HG03066 (cell line): ENCODE results near the gene SCN3A.

ENCODE experiments used
- ATAC-seq: cut with Tn5 transposase; IDR thresholded peaks from one replicate; pipeline ENCODE4 v1.9.1; 2021; ENCODE audit warnings: low read depth; ENCODE audit not compliant: unreplicated experiment

SCN3A gene

DNA sequence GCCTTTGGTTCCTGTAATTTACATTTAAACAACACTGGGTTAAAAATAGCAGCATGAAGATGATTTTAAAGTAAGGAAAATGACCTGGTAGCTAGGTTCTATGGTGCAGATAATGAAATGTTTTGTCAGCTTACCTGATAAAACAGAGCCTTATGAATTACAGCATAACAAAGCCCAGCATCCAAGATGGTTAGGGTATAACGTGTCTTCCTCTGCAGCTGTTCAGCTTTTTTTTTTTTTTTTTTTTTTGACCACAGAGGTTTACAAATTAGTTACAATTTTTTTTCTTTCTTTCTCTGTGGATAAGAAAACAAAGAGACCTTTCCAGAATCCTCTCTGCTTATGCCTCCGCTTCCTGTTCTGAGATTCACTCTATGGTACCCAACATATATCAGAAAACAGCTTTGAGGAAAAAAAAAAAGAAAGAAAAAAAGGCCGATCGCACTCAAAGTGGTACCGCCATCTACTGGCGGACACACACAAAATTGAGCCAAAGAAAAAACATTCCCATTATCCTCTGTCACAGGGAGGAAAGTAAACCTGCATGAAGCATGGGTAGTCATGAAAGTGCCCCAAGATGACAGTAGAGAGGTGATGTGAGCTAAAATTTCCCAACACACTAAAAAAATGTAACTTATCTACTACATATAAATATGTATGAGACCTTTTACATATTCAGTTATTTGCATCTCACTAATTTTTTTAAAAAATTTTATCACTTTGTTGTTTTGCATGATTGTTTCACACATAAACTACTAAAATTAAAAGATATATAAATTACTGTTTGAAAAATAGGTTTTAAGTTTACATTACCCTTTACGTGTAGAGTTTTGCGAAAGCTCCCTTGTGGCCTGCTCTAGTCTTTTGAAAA lies at the start of gene SCN3A:
SCN3A (minus strand) TSS at position 362 of the 871 bp plus-strand sequence. CDS start 27,656 bp downstream, outside the sequence.
- ATAC-seq = peak; percentile 55

DNA sequence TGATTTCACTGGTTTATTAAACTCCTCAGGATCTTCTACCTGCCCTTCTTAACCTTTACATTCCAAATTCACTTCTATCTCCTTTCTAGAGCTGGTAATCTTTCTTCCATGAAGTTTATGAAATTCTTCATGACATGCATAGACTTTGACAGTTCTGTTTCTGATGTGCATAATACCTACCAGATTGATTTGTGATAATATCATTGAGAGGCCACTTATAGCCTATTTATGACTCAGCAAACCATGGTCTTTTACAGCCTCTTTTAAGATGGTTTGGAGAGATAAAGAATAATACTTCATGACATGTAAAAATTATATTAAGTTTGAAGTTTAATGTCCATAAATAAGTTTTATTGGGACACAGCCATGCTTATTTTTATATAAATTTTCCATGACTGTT lies 49.3 kb upstream of the SCN3A start:
- no peak for ATAC-seq

DNA sequence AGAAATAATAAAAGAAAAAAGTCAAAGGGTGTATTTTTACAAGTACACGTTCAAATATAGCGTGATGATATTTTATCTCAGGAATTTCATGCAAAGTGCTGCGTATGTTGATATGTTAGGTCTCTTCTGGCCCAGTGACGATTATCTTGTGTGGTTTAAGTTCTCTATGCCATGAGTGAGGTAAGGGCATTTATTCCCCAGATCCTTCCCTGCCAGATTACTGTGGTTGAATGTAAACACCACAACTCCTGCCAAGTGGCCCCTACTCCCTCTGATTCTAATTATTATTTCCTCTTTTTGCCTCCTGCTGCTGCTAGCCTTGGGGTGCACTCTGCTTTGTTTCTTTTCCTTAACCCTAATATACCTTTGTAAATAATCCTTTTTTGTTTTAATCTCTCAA lies 47.5 kb upstream of the SCN3A start:
- no peak for ATAC-seq

DNA sequence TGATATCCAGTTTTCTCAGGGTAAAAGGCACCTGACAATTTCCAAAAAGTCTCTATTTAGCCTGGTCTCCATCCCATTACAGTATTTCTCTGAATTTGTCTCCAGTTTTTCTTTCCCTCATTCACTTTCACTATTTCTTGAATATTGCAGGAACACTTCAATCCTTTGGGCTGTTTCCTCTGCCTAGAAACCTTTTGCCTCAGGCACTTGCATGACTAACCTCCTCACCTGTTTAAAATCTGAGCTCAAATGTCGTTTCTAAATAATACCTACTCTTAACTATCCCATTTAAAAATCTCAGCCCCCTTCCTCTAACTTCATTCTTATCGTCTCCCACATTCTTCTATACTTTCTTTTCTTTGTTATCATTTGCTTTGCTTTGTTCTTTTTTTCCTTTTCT lies 44.4 kb upstream of the SCN3A start:
- no peak for ATAC-seq

DNA sequence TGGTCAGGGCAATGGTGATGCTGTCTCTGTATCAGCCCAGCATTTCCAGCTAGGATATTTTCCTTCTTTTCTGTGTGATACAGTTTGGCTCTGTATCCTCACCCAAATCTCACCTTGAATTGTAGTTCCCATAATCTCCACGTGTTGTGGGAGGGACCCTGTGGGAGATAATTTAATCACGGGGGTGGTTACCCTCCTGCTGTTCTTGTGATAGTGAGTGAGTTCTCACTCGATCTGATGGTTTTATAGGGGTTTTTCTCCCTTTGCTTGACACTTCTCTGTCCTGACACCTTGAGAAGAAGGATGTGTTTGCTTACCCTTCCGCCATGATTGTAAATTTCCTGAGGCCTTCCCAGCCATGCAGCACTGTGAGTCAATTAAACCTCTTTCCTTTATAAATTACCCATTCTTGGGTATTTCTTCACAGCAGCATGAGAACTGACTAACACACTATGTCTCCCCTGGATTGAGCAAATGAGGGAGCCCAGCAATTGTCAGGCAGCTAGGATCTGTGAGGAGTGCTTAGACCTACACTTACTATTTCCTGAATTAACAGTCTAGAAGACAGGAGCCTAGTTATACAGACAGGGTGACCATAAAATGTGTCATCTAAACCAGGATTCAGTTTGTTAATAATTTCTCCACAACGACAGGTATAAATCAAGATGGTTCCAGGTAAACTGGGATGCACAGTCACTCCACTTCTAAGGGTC lies 41.4 kb upstream of the SCN3A start:
- no peak for ATAC-seq

DNA sequence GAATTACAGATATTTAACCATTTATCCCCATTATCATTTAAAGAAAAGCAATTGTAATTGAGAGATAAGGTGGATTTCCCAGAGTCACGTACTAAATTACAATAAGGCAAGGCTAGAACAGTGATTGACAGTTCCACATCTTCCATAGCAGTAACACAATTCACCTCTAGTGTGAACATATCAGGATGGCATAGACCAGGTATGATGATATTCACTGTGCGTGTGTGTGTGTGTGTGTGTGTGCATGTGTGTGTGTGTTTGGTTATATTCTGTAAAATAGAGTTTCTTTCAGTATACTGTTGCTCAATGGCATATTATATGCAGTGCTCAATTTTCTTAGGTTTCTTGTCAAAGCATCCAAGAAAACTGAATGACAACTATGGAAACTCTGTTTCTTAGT lies 37.1 kb upstream of the SCN3A start:
- no peak for ATAC-seq

DNA sequence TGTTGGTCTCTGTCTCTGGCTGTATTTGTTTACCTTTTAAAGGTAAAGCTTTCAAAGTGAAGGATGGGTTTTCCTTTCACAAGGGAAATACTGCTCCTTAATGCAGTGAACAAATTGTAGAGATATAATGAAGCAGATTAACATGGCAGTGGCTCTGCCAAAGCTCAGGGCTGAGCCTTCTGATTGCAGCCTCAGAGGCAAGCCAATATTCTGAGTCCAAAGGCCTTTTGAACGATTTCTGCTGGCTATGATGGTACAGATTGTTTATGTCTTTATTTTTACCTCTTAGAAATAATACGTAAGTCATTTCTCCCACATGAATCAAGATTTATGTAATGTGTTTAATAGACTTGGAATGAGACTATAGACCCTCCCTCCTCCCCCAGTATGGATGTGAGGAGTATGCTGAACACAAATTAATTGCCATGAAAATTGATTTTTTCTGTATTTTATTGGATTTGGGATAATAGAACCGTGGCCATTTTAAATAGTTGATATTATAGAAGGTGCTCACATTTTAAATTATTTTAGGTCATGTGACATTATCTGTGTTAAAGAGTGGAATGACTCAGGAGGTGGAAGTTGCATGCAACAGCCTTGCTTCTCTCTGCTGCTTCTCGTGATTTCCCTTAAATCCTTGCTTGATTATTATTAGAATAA lies 36.1 kb upstream of the SCN3A start:
- ATAC-seq = no peak

DNA sequence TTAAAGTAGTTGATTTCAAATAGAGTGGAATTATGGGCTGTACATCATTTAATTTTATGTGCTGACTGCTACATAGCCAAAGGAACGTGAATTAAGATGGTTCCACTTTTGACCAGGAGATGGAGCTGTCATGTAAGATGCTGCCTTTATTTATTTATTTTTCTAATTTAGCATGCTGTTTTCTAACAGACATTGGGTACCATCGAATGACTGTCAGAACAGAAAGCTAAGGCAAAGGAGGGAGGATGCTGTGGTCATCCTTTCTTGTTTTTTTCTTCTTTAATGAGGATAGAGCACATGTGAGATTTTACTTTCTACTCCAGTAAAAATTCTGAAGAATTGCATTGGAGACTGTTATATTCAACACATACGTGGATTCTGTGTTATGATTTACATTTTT lies 35.4 kb upstream of the SCN3A start, which contains the start of gene SCN2A:
SCN2A (plus strand) TSS at position 185 of the 400 bp plus-strand sequence. CDS start 56,410 bp downstream, outside the sequence.
- ATAC-seq = peak; percentile 66

DNA sequence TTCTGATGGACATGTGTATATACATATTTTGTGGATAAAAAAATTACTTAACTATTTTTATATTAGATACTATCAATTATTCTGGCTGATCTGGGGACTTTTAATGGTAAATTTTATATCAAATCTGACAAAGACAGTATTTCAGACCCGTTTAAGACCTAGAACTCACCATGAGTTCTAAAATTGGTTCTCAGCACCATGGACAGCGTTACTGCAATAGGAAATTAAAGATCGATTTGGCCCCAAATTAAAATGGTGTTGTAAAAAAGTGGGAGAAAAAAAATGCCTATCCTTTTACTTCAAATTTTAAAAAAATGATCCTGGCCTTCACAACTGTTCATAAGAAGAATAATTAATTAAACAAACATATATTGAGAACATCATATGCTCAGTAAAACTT lies 34.4 kb upstream of the SCN3A start:
- ATAC-seq = no peak

DNA sequence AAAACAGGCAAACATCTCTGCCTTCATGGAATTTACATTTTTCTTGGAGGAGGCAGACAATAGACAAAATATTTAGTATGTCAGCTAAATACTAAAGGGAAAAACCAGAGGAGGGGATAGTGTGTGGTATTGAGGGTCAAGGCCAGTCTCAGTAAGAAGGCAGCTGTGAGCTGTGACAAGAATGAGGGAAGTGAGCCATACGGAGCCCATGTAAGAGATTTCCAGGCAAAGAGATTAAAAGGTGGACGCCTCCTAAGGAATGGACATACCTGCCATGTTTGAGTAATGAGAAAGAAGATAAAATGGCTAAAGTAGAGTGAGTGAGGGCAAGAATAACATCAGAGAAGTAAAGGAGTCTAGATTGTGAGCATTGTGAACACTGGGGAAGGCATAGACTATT lies 33.2 kb upstream of the SCN3A start:
- ATAC-seq = no peak

DNA sequence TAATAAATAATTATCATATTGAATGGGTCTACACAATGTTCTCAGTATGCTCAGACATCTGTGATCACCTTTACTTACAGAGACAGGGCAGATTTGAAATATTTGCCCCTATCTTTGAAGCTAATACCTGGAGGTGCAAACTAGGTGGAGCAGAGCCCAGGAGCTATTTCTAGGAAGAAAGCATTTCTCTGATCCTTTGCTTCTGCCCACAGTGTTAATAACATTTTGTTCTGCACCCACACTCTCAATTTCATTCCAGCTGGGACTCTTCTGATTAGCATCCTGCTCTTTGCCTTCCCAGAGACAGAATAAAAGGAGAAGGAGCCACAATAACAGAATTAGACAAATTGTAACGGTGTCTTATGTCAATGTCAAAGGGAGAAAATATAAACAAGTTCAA lies 23.7 kb upstream of the SCN3A start:
- ATAC-seq = no peak

DNA sequence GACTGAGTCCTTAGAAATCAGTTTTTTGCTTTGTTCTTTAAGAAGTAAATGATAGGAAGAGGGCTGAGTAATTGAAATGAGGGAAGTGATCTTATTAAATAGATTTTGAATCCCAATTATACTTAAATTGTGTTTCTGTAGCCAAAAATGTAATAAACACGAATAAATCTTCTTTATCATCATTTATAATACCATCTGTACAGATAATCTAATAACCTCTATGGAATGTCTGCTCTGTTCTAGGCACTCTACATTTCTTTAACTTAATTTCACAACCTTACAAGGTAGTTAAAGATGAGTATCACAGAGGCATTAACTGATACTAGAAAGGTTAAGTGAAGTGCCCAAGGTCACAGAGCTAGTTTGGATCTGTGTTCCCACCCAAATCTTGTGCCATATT lies 21.1 kb upstream of the SCN3A start:
- no peak for ATAC-seq

DNA sequence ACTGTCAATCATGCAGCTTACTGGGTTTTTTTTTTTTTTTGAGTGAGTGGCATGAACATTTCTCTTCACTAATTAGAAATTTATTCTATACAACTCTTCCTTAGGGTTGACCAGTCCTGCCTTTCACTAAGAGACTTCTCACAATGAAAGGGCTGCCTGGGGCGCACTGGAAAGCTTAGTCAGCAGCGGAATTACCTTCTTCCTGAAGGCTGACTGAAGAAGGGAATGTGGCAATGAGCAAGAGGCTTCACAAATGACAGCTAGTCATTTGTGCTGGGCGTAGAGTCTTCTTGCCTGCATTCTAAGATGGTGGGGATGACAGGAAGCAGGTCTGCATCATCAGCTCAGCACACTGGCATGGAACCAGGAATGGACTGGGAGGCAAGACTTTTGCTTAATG lies 15.6 kb upstream of the SCN3A start:
- no peak for ATAC-seq

DNA sequence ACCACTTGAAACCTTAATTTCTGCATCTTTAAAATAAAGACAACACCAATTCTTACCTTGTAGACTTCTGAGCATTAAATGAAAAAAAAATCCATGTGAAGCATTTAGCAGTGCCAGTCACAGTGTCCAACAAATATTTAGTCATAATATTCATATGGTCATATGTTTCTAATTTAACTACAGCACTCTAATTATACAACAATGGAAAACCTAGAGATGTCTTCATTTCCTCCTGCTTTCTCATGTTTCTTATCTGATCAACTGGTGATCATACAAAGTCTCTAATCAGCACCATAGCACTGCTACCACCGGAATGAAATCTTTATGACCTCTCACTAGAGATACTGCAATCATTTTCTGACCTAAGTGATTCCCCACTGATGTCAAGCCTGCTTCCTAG lies 10.2 kb upstream of the SCN3A start:
- no peak for ATAC-seq

DNA sequence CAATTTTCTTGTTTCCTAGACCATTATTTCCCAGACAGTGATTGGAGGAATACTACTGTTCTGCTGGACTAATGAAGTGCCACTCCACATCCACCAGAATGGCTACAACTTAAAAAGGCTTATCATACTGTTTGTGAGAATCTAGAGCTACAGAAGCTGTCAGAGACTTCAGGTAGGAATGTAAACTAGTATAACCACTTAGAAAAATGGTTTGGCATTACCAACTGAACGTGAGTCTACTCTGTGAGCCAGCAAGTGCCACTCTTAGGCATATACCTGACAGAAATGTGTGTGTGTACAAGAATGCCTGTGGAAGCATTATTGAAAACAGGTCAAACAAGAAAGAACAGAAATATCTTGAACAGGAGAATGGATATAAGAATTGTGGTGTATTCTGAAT lies 4.2 kb upstream of the SCN3A start:
- ATAC-seq = no peak

DNA sequence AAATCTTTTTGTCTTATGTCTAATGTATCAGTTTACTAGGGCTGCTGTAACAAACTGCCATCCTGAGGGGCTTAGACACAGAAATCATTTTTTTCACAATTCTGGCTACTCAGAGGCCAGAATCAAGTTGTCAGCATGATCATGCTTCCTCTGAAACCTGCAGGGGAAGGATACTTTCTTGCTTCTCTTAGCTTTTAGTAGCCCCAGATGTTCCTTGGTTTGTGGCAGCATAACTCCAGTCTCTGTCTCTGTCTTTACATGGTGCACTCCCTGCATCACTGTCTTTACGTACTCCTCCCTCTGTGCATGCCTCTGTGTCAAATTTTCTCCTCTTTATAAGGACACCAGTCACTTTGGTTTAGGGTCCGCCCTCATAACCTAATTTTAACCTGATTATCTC lies 2.0 kb upstream of the SCN3A start:
- ATAC-seq = no peak

DNA sequence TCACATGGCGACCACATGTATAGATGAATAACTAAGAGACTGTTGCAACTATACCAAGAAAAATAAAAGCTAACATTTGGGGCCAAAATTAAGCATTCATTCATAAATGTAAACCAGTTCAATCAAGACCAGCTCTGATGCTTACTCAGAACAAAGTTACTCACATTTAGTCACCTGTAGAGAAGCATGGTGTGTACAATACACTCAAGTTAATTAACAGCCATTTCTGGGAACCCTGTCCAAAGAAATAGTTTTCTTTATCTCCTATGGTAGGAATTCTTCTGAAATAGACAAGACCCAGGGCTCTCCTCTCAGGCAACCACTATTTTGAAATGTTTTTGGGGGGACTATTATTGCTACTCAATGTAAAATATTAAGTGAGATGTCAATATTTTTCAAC lies 1.6 kb downstream of the SCN3A start:
- ATAC-seq = no peak

DNA sequence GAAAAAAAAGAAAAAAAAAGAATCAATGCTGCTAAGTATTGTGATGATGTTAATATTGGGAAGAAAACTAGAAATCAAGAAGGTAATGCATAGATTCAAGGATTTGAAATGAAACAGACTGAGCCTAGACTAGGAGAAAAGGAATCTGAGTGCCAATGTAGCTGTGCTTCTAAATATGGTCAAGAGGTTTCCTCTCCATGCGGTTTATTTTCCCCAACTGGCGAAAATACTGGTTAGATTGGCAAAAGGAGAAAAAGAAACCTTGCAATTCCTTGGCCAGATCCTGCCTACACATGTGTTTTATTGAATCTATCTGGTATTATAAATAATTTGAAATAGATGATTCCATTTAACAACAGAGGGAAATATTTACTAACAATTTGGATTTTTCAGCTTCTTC lies 5.7 kb downstream of the SCN3A start:
- no peak for ATAC-seq

DNA sequence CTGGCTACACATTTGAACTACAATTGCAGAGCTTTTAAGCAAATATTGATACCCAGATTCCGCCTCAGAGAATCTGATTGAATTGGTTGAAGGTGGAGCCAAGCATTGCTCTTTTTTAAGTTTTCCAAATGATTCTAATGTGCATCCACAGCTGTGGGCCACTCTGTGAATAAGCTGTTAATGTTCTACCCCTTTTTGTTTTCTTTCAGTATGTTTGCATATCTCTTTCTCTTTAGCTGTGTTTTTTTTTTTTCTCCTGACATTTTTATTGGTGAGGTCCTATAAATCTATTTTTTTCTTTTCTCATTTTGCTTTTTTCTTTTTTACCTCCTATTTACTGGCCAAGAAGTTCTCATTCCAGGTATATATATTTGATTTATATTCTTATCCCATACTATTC lies 6.5 kb downstream of the SCN3A start:
- ATAC-seq = no peak

DNA sequence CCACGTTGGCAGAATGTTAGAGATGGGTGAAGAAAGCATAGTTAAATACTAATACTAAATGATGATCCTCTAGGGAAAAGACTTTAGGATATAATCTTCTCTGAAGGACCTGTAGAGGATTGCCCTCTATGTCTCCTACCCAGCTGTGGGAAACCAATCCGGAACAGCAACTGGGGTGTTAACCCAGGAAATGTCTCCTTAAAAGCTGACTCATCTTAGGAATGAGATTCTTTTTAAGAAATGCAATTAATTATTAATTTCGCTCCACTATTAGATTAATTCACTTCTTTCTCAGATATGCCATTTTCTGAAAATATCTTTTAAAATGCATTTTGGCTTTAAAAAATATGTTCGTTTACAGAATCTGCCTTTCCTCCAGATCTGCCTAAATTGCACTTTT lies 7.4 kb downstream of the SCN3A start:
- ATAC-seq = no peak

DNA sequence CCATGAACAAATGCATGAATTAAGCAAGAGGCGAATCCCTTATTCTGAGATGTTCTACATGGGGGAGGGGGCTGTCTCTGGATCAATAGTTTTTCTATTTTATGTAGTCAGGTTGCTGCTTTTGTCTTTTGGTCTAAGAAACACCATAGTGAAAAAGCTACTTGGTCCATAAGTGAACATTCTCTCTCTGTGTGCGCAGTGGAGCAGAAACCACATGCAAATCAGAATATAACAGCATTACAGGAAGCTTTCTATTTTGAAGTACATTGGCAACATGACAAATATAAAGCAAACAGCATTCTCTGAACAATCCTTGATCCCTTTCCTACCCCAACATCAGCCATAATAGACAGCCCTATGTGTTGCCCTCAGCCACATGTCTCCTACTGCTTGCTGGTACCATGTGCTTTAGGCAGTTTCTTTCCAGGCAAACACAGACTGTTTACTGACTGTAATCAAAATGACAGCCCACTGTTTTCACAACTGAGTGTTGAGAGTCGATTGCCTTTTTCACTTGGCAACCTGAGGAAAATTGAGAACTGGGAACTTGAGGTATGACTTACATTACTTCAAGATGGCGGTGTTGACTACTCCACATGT lies 10.6 kb downstream of the SCN3A start:
- peak; percentile 97 for ATAC-seq
